SIG-M5 treated with dmso at 0.1 percent for 504 hours (cell line): ENCODE results near the gene CCR5AS.
"Not testable (repeated sequence)": the region's sequence is repeated elsewhere in the genome, so short reads cannot be mapped to it uniquely, and the experiment has no call there.

Experiments used
- DNase-seq: peaks from one replicate; lab custom pipeline; 2025; ENCODE audit not compliant: unreplicated experiment; lab: John Stamatoyannopoulos, UW

CCR5AS gene

DNA sequence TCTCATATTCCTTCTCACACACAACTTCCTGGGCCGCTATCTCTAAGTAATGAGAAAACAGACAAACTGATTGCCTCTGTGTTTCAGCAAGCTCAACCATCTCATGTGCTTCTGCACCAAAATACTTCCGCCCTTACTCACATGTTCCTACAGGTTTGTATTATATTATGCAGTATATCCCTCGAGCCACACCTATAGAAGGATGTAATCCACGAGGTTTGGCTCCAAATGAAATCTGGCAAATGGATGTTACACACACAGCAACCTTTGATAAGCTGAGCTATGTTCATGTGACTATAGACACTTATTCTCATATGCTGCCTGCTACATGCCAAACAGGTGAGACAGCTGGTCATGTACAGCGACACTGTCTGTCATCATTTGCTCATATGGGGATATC, 22.8 kb upstream of the CCR5AS start:
- DNase-seq = no peak

DNA sequence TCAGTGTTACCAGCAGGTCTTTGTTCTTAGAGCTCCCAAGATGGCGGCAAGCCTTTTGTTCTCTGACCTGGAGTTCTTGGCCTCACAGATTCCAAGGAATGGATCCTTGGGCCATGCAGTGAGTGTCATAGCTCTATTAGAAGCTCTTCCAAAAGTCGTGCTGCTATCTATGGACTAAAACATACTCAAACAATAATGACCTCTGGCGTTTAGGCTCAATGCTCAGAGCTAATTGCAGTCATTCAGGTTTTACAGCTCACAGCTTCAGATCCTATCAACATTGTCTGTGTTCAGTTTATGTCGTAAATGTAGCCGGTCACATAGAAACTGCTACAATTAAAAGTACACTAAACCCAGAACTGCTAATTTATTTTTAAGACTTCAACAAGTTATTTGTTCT, 22.4 kb upstream of the CCR5AS start:
- DNase-seq = no peak

DNA sequence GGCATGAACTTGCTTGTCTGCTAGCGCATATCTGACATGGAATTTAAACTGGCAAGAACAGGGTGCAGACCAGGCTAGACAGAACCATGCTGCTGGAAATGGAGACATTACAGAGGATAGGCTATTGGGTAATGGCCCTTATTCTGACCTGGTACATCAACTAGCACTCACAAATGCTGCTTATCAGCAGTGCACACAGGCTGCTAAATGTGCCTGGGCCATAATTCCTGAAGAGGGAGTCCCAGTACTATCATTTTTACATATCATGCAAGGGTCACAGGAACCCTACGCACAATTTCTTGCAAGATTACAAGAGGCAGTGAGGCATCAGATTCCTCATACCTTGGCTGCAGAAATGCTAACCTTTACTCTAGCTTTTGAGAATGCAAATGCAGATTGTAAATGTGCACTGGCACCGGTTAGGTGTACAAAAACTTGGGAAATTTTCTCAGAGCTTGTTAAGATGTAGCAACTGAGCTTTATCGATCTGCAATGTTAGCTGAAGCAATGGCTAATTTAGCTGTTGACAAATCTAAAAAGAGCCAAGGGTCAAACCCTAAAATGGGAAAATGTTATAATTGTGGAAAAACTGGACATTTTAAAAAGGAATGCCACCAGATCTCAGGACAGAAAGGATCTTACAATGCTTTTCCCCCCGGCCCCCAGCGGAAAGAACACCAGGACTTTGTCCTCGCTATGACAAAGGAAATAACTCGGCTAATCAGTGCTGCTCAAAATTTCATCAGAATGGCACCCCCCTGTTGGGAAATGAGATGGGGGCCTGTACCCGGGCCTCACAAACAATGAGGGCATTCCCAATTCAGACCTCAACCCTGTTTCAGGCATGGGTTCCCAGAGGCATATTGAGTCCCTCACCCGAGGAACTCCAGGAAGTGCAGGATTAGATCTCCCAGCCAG, 21.3 kb upstream of the CCR5AS start:
- DNase-seq = no peak

DNA sequence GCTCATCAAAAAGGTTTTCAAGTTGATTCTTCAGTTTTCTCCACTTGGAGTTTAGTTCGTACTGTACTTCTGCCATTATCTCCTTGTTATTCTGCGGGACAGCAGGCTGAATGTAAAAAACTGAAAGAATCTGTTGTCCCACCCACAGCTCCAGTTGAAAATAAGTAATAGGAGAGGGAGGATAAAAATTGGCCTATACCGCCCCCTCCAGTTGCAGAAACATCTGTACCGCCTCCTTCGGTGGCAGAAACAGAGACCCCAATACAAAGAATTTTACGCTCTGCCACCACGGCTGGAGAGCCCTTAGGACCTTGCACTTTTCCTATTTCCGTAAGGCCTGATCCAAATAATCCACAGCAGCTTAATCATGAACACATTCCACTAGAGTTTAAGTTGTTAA, 20.5 kb upstream of the CCR5AS start:
- not testable (repeated sequence) for DNase-seq

DNA sequence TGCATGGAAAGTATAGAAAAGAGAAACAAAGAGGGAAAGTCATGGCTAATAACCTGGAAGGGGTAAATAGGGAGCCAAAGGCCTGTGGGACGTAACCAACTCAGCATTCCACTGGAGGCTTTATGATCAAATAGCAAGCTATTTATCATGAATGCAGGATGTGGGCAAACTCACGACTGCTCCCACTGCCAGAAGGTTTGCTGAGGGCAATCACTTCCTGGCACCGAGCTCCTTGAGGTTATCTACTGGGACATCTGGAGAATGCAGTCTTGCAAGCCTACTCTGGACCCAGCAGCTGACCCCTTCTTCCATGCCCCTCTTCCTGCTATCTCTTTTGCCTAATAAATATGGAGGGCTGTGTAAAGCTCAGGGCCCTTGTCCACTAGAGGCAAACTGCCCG, 19.6 kb upstream of the CCR5AS start:
- DNase-seq = not testable (repeated sequence)

DNA sequence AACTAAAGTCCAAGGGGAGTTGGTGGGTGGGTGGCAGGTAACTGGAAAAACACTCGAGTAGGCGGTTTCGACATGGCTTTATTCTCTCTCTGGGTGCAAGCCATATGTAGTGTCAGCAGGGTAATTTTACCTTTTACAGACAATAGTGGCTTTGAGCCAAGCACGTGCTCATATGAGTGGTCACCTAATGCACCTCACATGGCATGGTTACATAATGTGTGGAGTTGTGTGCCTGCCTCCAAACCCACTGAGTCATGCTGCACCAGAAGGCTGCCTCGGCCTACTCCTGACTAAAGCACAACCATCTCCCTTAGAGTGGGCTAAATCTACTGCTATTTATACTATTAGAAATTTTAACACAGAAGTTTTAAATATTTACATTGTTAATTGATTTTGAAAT, 16.7 kb upstream of the CCR5AS start:
- DNase-seq = no peak

DNA sequence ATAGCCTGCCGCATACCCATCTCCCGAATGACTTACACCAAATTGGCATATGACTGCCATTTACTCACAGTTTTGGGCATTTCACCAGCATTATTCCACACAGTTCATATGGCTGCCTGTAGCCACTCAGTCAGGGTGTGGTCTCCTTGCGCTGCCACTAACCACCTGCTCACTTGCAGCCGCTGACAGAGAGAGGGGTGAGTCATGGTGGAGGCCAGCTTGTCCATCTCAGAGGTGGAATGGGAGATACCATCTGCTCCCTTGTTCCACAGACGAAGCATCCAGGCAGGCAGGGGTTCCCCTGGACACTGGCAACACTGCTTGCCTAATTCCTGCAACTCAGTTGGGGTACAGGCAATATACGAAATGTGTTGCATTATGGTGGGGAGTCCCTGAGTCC, 15.8 kb upstream of the CCR5AS start:
- DNase-seq = no peak

DNA sequence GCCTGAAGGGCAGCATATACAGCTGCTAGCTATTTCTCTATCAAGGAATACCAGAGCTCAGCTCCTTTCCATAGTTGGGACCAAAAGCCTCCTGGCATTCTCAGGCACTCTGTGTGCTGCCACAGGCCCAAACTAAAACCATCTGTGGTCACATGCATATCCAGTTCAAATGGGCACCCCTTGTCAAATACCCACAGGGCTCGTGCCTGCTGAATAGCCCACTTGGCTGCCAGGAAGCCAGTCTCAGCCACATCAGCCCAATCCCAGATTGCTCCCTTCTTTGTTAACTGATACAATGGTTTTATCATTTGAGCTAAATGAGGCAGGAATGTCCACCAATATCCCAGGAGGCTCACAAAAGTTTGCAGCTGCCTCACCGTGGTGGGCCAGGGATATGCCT, 14.1 kb upstream of the CCR5AS start:
- no peak for DNase-seq

DNA sequence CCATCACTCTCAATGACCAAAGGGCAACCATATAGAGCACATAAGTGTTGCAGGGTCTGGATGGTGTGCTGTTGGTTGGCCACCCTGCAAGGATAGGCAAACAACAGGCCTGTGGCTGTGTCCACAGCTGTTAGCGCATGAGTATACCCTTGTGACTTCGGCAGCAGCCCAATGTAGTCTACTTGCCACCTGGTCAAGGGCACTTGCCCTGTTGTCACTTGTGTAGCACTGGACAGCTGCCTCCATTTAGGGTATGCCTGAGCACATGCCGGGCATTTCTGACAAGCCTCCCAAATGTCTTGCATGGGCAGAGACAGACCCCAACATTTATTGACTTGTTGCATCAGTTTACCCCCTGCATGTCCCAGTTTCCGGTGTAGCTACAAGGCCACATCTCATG, 12.9 kb upstream of the CCR5AS start:
- no peak for DNase-seq

DNA sequence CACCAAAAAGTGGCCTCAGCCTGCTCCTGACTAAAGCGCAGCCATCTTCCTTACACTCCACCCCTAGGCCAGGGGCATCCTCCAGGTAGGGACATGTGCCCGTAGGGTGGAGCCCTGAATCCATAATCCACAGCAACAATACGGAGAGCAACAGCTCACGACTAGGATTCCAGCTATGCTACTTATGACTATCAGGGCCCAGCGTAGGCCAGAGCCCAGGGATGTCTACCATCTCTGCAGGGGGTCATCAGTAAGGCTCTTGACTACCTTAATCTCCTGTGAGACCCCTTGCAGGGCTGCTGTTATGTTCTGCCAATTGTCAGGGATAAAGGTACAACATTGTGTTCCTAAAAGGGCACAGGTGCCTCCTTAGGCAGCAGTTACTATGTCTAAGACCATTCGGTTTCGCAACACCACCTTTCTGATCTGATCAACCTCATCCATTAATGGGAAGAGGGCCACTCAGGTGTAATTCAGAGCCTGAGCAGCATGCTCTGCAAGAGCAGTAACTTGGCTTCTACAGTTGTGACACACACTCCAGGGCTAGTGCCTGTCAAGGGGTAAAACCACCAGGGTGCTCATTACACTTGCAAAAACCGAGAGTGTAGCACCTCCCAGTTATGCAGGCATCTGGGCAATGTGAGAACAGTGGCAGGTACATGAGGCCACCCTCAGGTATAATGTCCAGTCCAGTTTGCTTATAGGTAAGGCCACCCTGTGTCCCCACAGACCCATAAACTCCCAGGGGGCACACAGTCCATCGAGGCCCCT, 11.2 kb upstream of the CCR5AS start:
- no peak for DNase-seq

DNA sequence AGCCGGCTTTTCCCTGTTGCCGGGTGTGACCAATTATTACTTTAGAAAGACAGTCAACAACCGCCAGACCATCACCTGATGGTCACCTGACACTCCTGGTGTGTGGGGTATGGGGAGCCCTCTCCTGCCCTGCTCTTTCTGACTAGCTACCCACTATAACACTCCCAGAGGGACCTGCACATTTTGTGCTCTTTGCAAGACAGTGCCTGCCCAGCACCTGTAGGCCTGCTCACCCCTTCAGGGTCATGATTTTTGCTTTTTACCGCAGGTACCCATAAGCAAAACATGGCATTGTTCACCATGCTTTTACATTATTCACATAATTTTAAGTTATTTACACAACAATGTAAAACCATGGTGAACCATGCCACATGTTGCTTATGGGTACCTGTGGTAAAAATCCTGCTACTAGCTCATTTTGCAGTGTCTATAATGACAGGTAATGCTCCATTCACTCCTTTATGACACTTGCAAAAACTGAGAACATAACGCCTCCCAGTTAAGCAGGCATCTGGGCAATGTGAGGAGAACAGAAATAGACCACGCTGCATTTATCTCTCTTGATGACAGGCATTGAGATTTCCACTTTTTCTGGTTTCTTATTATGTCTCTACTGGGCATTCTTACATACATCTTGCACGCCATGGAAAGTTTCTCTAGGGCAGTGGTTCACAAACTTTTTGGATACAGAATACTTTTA, 10.1 kb upstream of the CCR5AS start:
- no peak for DNase-seq

DNA sequence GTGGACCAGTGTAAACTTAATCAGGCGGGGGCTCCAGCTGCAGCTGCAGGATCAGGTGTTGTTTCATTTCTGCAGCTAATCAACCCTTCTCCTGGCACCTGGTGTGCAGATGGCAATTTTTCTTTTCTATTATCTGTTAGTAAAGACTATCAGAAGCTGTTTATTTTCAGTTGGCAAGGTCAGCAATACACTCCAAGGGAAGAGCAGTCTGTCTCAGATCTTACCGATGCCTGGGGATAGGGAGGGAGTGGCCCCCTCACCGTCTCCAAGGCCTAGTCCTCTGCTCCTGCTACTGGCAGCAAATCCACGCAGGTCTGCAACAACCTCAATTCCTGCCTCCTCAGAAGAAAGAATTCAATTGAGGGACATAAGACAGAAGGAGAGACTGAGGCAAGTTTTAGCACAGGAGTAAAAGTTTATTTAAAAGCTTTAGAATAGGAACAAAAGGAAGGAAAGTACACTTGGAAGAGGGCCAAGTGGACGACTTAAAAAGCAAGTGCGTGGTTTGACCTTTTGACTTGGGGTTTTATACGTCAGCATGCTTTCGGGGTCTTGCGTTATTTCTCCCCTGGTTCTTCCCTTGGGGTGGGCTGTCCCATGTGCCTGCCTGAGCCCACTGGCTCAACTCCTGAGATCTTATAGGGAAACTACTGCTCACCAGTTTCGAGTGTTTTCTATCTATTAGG, 9.4 kb upstream of the CCR5AS start:
- no peak for DNase-seq

DNA sequence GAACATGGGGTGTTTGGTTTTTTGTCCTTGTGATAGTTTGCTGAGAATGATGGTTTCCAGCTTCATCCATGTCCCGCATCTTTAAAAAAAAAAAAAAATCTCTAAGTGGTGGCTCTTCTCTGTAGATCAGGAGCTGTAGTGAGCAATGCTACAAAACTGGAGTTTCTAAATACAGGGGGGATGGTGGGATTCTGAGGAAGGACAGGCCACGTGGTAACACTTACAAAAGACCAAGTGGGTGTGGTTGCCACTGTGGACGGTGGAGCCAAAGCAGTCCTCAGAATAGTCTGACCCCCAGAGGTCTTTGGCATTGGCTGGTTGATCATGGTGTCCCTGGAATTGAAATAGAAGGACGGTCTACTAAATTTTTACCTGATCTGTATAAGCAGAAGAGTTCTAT, 7.9 kb upstream of the CCR5AS start:
- no peak for DNase-seq

DNA sequence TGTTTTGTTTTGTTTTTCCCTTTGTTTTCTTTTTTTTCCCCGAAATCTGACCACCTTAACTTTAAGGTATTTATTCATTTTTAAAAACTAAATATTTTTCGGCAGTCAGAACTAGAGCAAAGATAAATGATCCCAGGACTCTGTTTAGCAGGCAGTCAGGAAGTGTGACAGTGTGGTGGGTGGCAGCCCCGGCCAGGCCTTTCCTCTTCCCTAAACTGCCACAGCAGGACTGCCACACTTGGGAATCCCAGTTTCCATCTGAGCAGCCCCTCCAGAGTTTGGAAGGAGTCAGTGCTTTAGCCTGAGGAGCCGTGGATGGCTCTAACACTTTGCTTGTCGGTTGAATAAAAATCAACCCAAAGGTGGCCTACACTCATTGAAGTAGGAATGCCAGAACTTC, 7.1 kb upstream of the CCR5AS start:
- DNase-seq = no peak

DNA sequence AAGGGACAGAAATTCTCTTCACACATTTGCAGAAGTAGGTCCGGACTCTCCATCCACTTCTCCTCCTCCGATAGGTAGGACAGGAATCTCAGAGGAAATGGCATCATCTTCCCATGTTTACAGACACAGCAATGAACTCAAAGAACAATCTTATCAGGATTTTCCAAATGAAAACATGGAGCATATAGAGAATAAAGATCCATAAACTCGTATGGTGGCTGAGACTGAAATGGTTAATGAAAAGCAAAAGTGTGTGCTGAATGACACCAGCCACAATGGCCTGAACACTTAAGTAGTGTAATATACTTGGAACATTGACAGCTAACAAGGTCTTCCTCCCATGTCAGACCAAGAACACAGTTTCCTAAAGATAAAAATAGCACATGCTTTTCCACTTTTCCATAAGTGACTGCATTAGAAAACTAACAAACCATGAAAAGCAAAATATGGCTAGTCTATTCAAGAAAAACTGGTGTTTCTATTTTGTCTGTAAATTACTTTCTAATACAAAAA, 6.0 kb upstream of the CCR5AS start:
- DNase-seq = no peak

DNA sequence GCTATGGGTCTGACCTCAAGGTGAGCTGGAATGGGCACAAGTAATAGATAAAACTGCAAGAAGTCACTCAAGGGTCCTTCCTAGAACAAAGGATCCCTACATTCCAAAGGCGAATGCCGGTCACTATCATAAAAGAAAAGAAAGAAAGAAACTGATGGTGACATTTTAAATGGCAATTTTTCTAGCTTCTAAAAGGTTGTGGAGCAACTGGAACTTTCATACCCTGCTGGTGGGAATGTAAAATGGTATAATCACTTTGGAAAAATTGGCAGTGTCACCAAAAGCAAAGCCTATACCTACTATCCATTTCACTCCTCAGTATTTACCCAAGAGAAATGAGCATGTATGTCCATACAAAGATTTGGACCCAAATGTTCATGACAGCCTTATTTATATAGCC, 4.4 kb upstream of the CCR5AS start:
- no peak for DNase-seq

DNA sequence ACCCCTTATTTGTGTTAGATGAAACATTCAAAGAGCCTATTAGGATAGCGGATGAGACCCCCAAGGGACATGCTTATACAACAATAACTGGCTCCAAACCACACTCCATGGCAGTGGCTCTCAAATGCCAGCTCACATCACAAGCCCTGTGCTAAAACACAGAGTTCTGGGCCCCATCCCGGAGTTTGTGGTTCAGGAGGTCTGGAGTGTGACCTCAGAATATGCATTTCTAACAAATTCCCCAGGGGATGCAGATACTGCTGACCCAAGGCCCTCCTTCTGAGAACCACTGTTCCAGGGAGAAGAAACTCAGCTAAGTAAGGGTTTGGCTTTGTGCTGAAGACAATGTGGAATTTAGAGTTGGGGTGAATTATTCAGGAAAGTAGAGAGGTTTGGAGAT, 3.8 kb upstream of the CCR5AS start:
- DNase-seq = no peak

DNA sequence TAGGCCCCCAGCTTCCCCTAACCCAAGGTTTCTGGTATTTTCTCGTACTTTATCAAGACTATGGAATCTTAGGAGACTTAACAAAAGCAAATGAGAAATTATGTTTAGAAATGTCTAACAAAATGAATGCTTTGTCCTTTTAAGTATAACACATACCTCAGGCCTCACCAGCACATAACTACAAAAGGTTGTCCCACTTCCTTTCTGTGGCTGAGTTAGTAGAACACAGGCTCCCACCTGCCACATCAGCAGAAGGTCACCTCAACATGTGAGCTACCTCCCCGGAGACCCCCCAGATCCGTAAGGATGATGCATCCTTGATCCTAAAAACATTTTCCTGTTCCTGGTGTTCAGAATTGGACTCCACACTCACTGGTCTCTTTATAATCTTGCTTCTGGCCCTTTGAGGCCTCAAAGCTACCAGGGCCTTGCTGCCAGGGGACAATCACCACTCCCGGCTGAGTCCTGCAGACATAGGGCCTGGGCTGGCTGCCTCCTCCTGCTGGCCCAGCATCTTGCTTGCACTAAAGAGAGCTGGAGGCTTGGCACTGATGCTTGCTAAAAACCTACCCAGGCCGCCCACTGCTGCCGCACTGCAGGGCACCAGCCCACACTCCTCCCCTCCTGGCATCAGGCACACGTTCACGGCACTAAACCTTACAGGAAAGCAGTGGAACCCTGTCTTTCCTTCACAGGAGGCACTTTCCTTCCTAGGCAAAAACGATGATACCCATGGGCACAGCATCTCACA, 3.0 kb upstream of the CCR5AS start:
- no peak for DNase-seq

DNA sequence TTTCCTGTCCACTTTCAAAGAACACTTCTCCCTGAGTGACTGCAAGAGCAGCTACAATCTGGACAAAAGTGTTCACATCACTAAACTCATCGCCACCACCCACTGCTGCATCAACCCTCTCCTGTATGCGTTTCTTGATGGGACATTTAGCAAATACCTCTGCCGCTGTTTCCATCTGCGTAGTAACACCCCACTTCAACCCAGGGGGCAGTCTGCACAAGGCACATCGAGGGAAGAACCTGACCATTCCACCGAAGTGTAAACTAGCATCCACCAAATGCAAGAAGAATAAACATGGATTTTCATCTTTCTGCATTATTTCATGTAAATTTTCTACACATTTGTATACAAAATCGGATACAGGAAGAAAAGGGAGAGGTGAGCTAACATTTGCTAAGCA, 2.0 kb upstream of the CCR5AS start:
- DNase-seq = no peak

DNA sequence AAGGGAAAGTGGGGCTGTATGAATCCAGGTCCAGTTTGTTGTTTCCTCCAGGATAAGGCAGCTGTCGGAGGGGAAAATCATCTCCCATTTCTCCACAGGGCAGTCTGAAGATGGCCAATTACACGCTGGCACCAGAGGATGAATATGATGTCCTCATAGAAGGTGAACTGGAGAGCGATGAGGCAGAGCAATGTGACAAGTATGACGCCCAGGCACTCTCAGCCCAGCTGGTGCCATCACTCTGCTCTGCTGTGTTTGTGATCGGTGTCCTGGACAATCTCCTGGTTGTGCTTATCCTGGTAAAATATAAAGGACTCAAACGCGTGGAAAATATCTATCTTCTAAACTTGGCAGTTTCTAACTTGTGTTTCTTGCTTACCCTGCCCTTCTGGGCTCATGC, 1.1 kb upstream of the CCR5AS start:
- DNase-seq = no peak
